ENCODE data around the gene HECW1.

- no peak for TF ChIP-seq EZH2 (IDR thresholded peaks at IDR 0.05; ENCODE audit: borderline replicate concordance, low read length)
- TF ChIP-seq CTCF (conservative IDR thresholded peaks at IDR 0.05 in 1 of 2, IDR thresholded peaks at IDR 0.05 in 1 of 2; ENCODE audit: extremely low read depth in 1 of 2, insufficient read depth in 1 of 2, low read depth in 1 of 2, low read length in 2 of 2), result no peak
Observed at GRCh38 chr7:43475983-43476382, 363.5 kb downstream of the HECW1 start.

Measured in mammary epithelial cell (primary cell).